DND-41 (cell line): ENCODE data around the gene NAA16.

Experiments
- EZH2 ChIP-seq: IDR thresholded peaks from 3 replicates; pipeline ENCODE4 v1.6.1; 2012; ENCODE audit warnings: borderline replicate concordance, low read depth, mild to moderate bottlenecking, moderate library complexity, low read length, inconsistent platforms; ENCODE audit not compliant: severe bottlenecking
- TF ChIP-seq, protein P1 (sequence below): IDR thresholded peaks from 2 replicates; pipeline ENCODE4 v1.5.1; 2012; ENCODE audit warnings: borderline replicate concordance, low read length, moderate library complexity, mild to moderate bottlenecking; ENCODE audit not compliant: poor library complexity, severe bottlenecking; ENCODE audit errors: extremely low read depth

GRCh38 chr13:41382431-41382830 lies 71.4 kb downstream of the NAA16 start:
- TF ChIP-seq, protein P1, sequence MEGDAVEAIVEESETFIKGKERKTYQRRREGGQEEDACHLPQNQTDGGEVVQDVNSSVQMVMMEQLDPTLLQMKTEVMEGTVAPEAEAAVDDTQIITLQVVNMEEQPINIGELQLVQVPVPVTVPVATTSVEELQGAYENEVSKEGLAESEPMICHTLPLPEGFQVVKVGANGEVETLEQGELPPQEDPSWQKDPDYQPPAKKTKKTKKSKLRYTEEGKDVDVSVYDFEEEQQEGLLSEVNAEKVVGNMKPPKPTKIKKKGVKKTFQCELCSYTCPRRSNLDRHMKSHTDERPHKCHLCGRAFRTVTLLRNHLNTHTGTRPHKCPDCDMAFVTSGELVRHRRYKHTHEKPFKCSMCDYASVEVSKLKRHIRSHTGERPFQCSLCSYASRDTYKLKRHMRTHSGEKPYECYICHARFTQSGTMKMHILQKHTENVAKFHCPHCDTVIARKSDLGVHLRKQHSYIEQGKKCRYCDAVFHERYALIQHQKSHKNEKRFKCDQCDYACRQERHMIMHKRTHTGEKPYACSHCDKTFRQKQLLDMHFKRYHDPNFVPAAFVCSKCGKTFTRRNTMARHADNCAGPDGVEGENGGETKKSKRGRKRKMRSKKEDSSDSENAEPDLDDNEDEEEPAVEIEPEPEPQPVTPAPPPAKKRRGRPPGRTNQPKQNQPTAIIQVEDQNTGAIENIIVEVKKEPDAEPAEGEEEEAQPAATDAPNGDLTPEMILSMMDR, result no peak
- TF ChIP-seq EZH2, result no peak
